Measurements from ENCODE around the gene CYSRT1. TPM values are rescaled to one million over a fixed set of nuclear protein-coding genes. Genes with fewer than 3 reads are reported as not detected.

CYSRT1 gene
- polyA plus RNA-seq, 3 donors, result 0.17 TPM; not detected in 2

DNA sequence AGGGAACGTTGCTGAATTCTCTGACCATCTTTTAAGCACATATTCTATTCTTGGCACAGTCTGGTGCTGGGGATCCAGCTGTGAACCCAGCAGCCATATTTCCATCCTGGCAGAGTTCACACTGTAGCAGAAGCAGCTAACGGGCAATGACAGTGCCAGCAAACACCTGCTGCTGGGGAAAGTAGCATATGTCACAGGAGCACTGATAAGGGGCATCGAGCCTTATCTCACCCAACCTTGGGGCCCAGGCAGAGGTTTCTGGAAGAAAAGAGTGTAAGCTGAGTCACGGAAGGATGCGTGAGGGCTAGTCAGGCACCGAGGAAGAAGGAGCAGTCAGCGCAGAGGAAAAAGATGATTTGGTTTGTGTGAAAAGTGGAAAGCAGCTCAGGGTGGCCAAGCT, 18.4 kb upstream of the CYSRT1 start:
- H3K9ac ChIP-seq (ENCODE audit: insufficient read depth, low read length, poor library complexity, severe bottlenecking), result no peak overlapping the region

DNA sequence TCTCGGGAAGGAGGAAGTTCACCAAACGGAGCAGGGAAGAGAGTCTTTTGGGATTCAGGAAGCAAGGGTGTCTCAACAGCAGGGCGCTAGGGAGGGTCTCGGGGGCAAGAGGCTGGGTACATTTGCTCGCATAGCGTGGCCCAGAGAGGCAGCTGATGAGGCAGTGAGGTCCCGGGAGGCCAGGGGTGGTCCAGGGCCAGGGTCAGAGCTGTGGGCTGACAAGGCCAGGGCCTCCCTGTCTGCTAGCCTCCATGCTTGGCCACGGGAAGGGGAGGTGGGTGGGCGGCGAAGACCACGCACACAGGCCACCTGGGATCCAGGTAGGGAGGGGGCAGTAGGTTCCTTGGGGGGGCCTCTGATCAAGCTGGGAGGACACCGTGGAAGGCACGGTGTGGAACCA, 13.4 kb upstream of the CYSRT1 start:
- peaks cover 12% of the 10 kb centered on the region for H3K79me2 ChIP-seq (ENCODE audit: insufficient read depth, low read length)
- no peaks in the 10 kb centered on the region for H3K9me3 ChIP-seq (replicated peaks in 1 of 2; ENCODE audit: control insufficient read depth in 1 of 2, insufficient read depth in 1 of 2, low read length in 2 of 2)
- Mint-ChIP-seq H3K9me3 (no peaks in the 10 kb centered on the region), H3K4me1 (peaks cover 11% of the 10 kb centered on the region), H3K4me3 (no peak overlapping the region), H3K36me3 (peaks cover 32 to 69% of the 10 kb centered on the region in 2 donors), H3K27ac (no peak overlapping the region), H3K27me3 (ENCODE audit: low read depth in 3 of 3) (peaks cover 0 to 4% (median 0%) of the 10 kb centered on the region in 3 donors)
- no peak overlapping the region for H3K9ac ChIP-seq (ENCODE audit: insufficient read depth, low read length, poor library complexity, severe bottlenecking)
- intact Hi-C loops (cut with micrococcal nuclease), result no loop called here
- no peak for DNase-seq
- H3K4me2 ChIP-seq (replicated peaks; ENCODE audit: extremely low read depth, low read length, poor library complexity, severe bottlenecking), result no peak overlapping the region
- peaks cover 5 to 11% of the 10 kb centered on the region in 2 donors for H3K4me1 ChIP-seq (ENCODE audit: control insufficient read depth in 1 of 2, insufficient read depth in 2 of 2, low read length in 2 of 2)
- H3K36me3 ChIP-seq (replicated peaks in 1 of 2; ENCODE audit: control insufficient read depth in 1 of 2, insufficient read depth in 2 of 2, low read length in 2 of 2), result peaks cover 34 to 56% of the 10 kb centered on the region in 2 donors
- TF ChIP-seq, protein P1, sequence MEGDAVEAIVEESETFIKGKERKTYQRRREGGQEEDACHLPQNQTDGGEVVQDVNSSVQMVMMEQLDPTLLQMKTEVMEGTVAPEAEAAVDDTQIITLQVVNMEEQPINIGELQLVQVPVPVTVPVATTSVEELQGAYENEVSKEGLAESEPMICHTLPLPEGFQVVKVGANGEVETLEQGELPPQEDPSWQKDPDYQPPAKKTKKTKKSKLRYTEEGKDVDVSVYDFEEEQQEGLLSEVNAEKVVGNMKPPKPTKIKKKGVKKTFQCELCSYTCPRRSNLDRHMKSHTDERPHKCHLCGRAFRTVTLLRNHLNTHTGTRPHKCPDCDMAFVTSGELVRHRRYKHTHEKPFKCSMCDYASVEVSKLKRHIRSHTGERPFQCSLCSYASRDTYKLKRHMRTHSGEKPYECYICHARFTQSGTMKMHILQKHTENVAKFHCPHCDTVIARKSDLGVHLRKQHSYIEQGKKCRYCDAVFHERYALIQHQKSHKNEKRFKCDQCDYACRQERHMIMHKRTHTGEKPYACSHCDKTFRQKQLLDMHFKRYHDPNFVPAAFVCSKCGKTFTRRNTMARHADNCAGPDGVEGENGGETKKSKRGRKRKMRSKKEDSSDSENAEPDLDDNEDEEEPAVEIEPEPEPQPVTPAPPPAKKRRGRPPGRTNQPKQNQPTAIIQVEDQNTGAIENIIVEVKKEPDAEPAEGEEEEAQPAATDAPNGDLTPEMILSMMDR (IDR thresholded peaks at IDR 0.05), result no peak
- WGBS (ENCODE audit: insufficient coverage), result 86% methylated on average over 13 of the region's 13 CpGs
- no peak overlapping the region for H3K27ac ChIP-seq (ENCODE audit: low read depth in 1 of 2, low read length in 2 of 2)
- no peaks in the 10 kb centered on the region for H4K20me1 ChIP-seq (ENCODE audit: insufficient read depth, low read length)
- no peak overlapping the region for H3K4me3 ChIP-seq (replicated peaks in 1 of 3; ENCODE audit: low read depth in 2 of 3, low read length in 3 of 3)
- H2AFZ ChIP-seq (ENCODE audit: insufficient read depth, low read depth, low read length, poor library complexity, severe bottlenecking), result no peak overlapping the region
- no peaks in the 10 kb centered on the region for H3K27me3 ChIP-seq (ENCODE audit: control insufficient read depth in 2 of 2, insufficient read depth in 2 of 2, low read length in 2 of 2)

More for the DNA sequence above, 18.4 kb upstream of the CYSRT1 start:
- H3K27ac ChIP-seq (ENCODE audit: low read depth in 1 of 2, low read length in 2 of 2), result peak overlapping the region in 1 of 2 donors; percentile 92
- H3K9me3 Mint-ChIP-seq, result peaks cover 0 to 2% (median 0%) of the 10 kb centered on the region in 7 donors
- peaks cover 18 to 42% of the 10 kb centered on the region in 2 donors for H3K36me3 Mint-ChIP-seq
- TF ChIP-seq, protein P1 (IDR thresholded peaks at IDR 0.05), result no peak
- peak overlapping the region in 1 of 2 donors; percentile 92 for H3K4me3 Mint-ChIP-seq
- intact Hi-C loops (cut with micrococcal nuclease), result no loop called here
- peaks cover 56% of the 10 kb centered on the region for H3K79me2 ChIP-seq (ENCODE audit: insufficient read depth, low read length)
- peaks cover 7% of the 10 kb centered on the region for H4K20me1 ChIP-seq (ENCODE audit: insufficient read depth, low read length)
- peaks cover 28 to 43% of the 10 kb centered on the region in 2 donors for H3K4me1 ChIP-seq (ENCODE audit: control insufficient read depth in 1 of 2, insufficient read depth in 2 of 2, low read length in 2 of 2)
- H3K4me3 ChIP-seq (replicated peaks in 1 of 3; ENCODE audit: low read depth in 2 of 3, low read length in 3 of 3), result peak overlapping the region in 1 of 3 experiments; percentile 91
- peaks cover 40% of the 10 kb centered on the region for H3K4me1 Mint-ChIP-seq
- H2AFZ ChIP-seq (ENCODE audit: insufficient read depth, low read depth, low read length, poor library complexity, severe bottlenecking), result no peak overlapping the region
- no peak for DNase-seq
- H3K27me3 ChIP-seq (ENCODE audit: control insufficient read depth in 2 of 2, insufficient read depth in 2 of 2, low read length in 2 of 2), result no peaks in the 10 kb centered on the region
- peaks cover 4 to 25% of the 10 kb centered on the region in 2 donors for H3K36me3 ChIP-seq (replicated peaks in 1 of 2; ENCODE audit: control insufficient read depth in 1 of 2, insufficient read depth in 2 of 2, low read length in 2 of 2)
- H3K27me3 Mint-ChIP-seq (ENCODE audit: low read depth in 3 of 3), result peaks cover 0 to 3% (median 0%) of the 10 kb centered on the region in 3 donors
- peak overlapping the region; percentile 8 to 96 (median 91) for H3K27ac Mint-ChIP-seq
- no peaks in the 10 kb centered on the region for H3K9me3 ChIP-seq (replicated peaks in 1 of 2; ENCODE audit: control insufficient read depth in 1 of 2, insufficient read depth in 1 of 2, low read length in 2 of 2)
- 92% methylated on average over 6 of the region's 7 CpGs for WGBS (ENCODE audit: insufficient coverage)
- peak overlapping the region; percentile 89 for H3K4me2 ChIP-seq (replicated peaks; ENCODE audit: extremely low read depth, low read length, poor library complexity, severe bottlenecking)
